Smooth muscle cell (in vitro differentiated cells): ENCODE results near the gene TEKTIP1. TPM values are rescaled to one million over a fixed set of nuclear protein-coding genes. Genes with fewer than 3 reads are reported as not detected.

Experiments used
- DNase-seq: peaks from one replicate; lab custom pipeline; 2025; ENCODE audit not compliant: unreplicated experiment; lab: John Stamatoyannopoulos, UW
- H2AFZ ChIP-seq: fragments of 200-600 bp; sonication (generic); 2 replicates; pipeline ENCODE4 v1.6.0; 2016; ENCODE audit warnings: antibody characterized with exemption, low read depth, mild to moderate bottlenecking
- H3F3A ChIP-seq: fragments of 200-600 bp; sonication (generic); 2 replicates; pipeline ENCODE4 v1.6.0; 2017; ENCODE audit warnings: antibody characterized with exemption, low read depth
- H3K27ac ChIP-seq: fragments of 200-600 bp; sonication (generic); 2 replicates; pipeline ENCODE4 v1.5.1; 2016; ENCODE audit warnings: low read depth, mild to moderate bottlenecking
- H3K27me3 ChIP-seq: fragments of 200-600 bp; sonication (generic); 2 replicates; pipeline ENCODE4 v1.6.1; 2016; ENCODE audit warnings: low read depth, mild to moderate bottlenecking
- H3K36me3 ChIP-seq: fragments of 200-600 bp; sonication (generic); 2 replicates; pipeline ENCODE4 v1.5.1; 2016; ENCODE audit warnings: low read depth
- H3K4me1 ChIP-seq: fragments of 200-600 bp; sonication (generic); 2 replicates; pipeline ENCODE4 v1.5.1; 2016; ENCODE audit warnings: low read depth
- H3K4me2 ChIP-seq: fragments of 200-600 bp; sonication (generic); 2 replicates; pipeline ENCODE4 v1.6.0; 2016; ENCODE audit warnings: mild to moderate bottlenecking
- H3K4me3 ChIP-seq: fragments of 200-600 bp; sonication (generic); 2 replicates; pipeline ENCODE4 v1.5.1; 2016; ENCODE audit warnings: mild to moderate bottlenecking
- H3K79me2 ChIP-seq: fragments of 200-600 bp; sonication (generic); 2 replicates; pipeline ENCODE4 v1.6.0; 2016; ENCODE audit warnings: low read depth, mild to moderate bottlenecking
- H3K9ac ChIP-seq: fragments of 200-600 bp; sonication (generic); 2 replicates; pipeline ENCODE4 v1.6.0; 2016; ENCODE audit warnings: low read depth
- H3K9me3 ChIP-seq: fragments of 200-600 bp; sonication (generic); replicated peaks from 2 replicates; pipeline ENCODE4 v1.5.1; 2016; ENCODE audit warnings: low read depth
- H4K20me1 ChIP-seq: fragments of 200-600 bp; sonication (generic); 2 replicates; pipeline ENCODE4 v1.6.0; 2016; ENCODE audit warnings: low read depth
- CTCF ChIP-seq: fragments of 200-600 bp; sonication (generic); IDR thresholded peaks from 2 replicates; pipeline ENCODE4 v1.5.1; 2017; ENCODE audit warnings: borderline replicate concordance, mild to moderate bottlenecking, antibody characterized with exemption; ENCODE audit not compliant: insufficient read depth, poor library complexity, severe bottlenecking
- WGBS: methylation state at CpG from one replicate; pipeline ENCODE4 v1.1.7; 2016; ENCODE audit warnings: low lambda C conversion rate; 5-methylcytosine and 5-hydroxymethylcytosine counted together
- polyA plus RNA-seq: library from polyadenylated mRNA; unstranded; fragments of >200 nt; fragmentation: Nextera tagmentation; extraction: Ambion mirVana; gene quantifications from 2 replicates; pipeline ENCODE4 v1.2.1, GENCODE V29; 2016
- total RNA-seq: library from RNA; depleted of rRNA; stranded (reverse); fragments of >200 nt; gene quantifications from 2 replicates; pipeline ENCODE4 v1.2.3, GENCODE V29; 2014

Gene TEKTIP1
- total and polyA plus RNA-seq, 2 experiments from 2014 or later, result 0.62 TPM; not detected in 1

GRCh38 chr19:3585301-3586126 lies 46.5 kb downstream of the TEKTIP1 start, which contains the start of gene GIPC3:
TSS of gene GIPC3 (plus strand) at chr19:3585478. CDS start at chr19:3585598, 120 bp downstream.
- peaks cover 4% of the 10 kb centered on the region for H3K4me1 ChIP-seq
- H3F3A ChIP-seq, result peaks cover 4% of the 10 kb centered on the region
- H2AFZ ChIP-seq, result peak within 1 kb of the TSS; percentile 62
- no peaks in the 10 kb centered on the region for H3K36me3 ChIP-seq
- peak within 1 kb of the TSS; percentile 29 for H3K4me3 ChIP-seq
- no peaks in the 10 kb centered on the region for H3K79me2 ChIP-seq
- H3K27me3 ChIP-seq, result peaks cover 18% of the 10 kb centered on the region
- H3K4me2 ChIP-seq, result peak within 1 kb of the TSS; percentile 79
- no peak for TF ChIP-seq CTCF
- no peak for DNase-seq
- 20% methylated on average over 38 of the region's 84 CpGs for WGBS
- no peaks in the 10 kb centered on the region for H3K9me3 ChIP-seq
- no peak within 1 kb of the TSS for H3K9ac ChIP-seq
- no peak within 1 kb of the TSS for H3K27ac ChIP-seq
- H4K20me1 ChIP-seq, result no peaks in the 10 kb centered on the region

- peak; percentile 52 for TF ChIP-seq CTCF
- 29% methylated on average over 15 of the region's 16 CpGs for WGBS
- H3K36me3 ChIP-seq, result no peaks in the 10 kb centered on the region
- no peaks in the 10 kb centered on the region for H3K9me3 ChIP-seq
- peaks cover 4% of the 10 kb centered on the region for H3K4me1 ChIP-seq
- H3K27ac ChIP-seq, result no peak overlapping the region
- peaks cover 18% of the 10 kb centered on the region for H3K27me3 ChIP-seq
- DNase-seq, result no peak
- H4K20me1 ChIP-seq, result no peaks in the 10 kb centered on the region
- H3F3A ChIP-seq, result no peaks in the 10 kb centered on the region
- H3K4me3 ChIP-seq, result peak overlapping the region; percentile 29
- H3K9ac ChIP-seq, result no peak overlapping the region
- peak overlapping the region; percentile 79 for H3K4me2 ChIP-seq
- no peaks in the 10 kb centered on the region for H3K79me2 ChIP-seq
- H2AFZ ChIP-seq, result peak overlapping the region; percentile 62
These were observed 47.2 kb downstream of the TEKTIP1 start for GRCh38 chr19:3586127-3586626.

- no peak overlapping the region for H3K4me2 ChIP-seq
- no peaks in the 10 kb centered on the region for H3K79me2 ChIP-seq
- H3K4me3 ChIP-seq, result no peak overlapping the region
- peaks cover 18% of the 10 kb centered on the region for H3K27me3 ChIP-seq
- H4K20me1 ChIP-seq, result no peaks in the 10 kb centered on the region
- DNase-seq, result no peak
- no peak for TF ChIP-seq CTCF
- WGBS, result 76% methylated on average over 31 of the region's 31 CpGs
- no peaks in the 10 kb centered on the region for H3F3A ChIP-seq
- H3K27ac ChIP-seq, result no peak overlapping the region
- no peak overlapping the region for H3K9ac ChIP-seq
- H2AFZ ChIP-seq, result no peak overlapping the region
- H3K36me3 ChIP-seq, result no peaks in the 10 kb centered on the region
- peaks cover 4% of the 10 kb centered on the region for H3K4me1 ChIP-seq
- no peaks in the 10 kb centered on the region for H3K9me3 ChIP-seq
These were observed 47.9 kb downstream of the TEKTIP1 start for GRCh38 chr19:3586707-3587346.
